HEK293 (cell line): ENCODE measurements around the gene DDX53.

Experiments used
- KLF9 ChIP-seq: fragments of 450-650 bp; formaldehyde crosslinking; IDR thresholded peaks from 2 replicates; pipeline ENCODE4 v1.5.1; 2016; ENCODE audit warnings: missing biosample characterization, missing genetic modification characterization, low read depth
- SCRT2 ChIP-seq: fragments of 450-650 bp; formaldehyde crosslinking; IDR thresholded peaks from 2 replicates; pipeline ENCODE4 v1.5.1; 2016; ENCODE audit warnings: missing biosample characterization, missing genetic modification characterization
- SP3 ChIP-seq: fragments of 450-650 bp; formaldehyde crosslinking; IDR thresholded peaks from 2 replicates; pipeline ENCODE4 v1.5.1; 2016; ENCODE audit warnings: missing biosample characterization, missing genetic modification characterization
- ZNF157 ChIP-seq: fragments of 450-650 bp; formaldehyde crosslinking; IDR thresholded peaks from 2 replicates; pipeline ENCODE4 v1.5.1; 2016; ENCODE audit warnings: missing biosample characterization, missing genetic modification characterization
- ZNF274 ChIP-seq, 2 experiments: fragments of 200-500 bp in 1 of 2; fragments of 450-650 bp in 1 of 2; sonication (Bioruptor generic) in 1 of 2; formaldehyde crosslinking in 1 of 2; IDR thresholded peaks; 2 replicates each; pipeline versions ENCODE4 v1.5.1 to v1.6.1; 2014 to 2016; ENCODE audit warnings: borderline replicate concordance in 1 of 2, inconsistent platforms in 1 of 2, low read length in 1 of 2, missing biosample characterization in 1 of 2, missing genetic modification characterization in 1 of 2
- ZNF391 ChIP-seq: fragments of 450-650 bp; formaldehyde crosslinking; IDR thresholded peaks from 2 replicates; pipeline ENCODE4 v1.5.1; 2016; ENCODE audit warnings: low read depth, missing biosample characterization, missing genetic modification characterization, borderline replicate concordance
- ZNF404 ChIP-seq: fragments of 450-650 bp; formaldehyde crosslinking; IDR thresholded peaks from 2 replicates; pipeline ENCODE4 v1.5.1; 2017; ENCODE audit warnings: missing biosample characterization, missing genetic modification characterization
- ZNF660 ChIP-seq: fragments of 450-650 bp; IDR thresholded peaks from 2 replicates; pipeline ENCODE4 v1.5.1; 2018; ENCODE audit warnings: missing biosample characterization, mild to moderate bottlenecking, missing genetic modification characterization
- TF ChIP-seq, protein P1 (sequence below): fragments of 450-650 bp; formaldehyde crosslinking; IDR thresholded peaks from 2 replicates; pipeline ENCODE4 v1.5.1; 2016; ENCODE audit warnings: missing biosample characterization, missing genetic modification characterization
- TF ChIP-seq, protein P2 (sequence below): fragments of 450-650 bp; formaldehyde crosslinking; IDR thresholded peaks from 2 replicates; pipeline ENCODE4 v1.5.1; 2016; ENCODE audit warnings: missing biosample characterization, missing genetic modification characterization
- TF ChIP-seq, protein P3 (sequence below): fragments of 450-650 bp; IDR thresholded peaks from 2 replicates; pipeline ENCODE4 v1.5.1; 2018; ENCODE audit warnings: missing biosample characterization, missing genetic modification characterization
- TF ChIP-seq, protein P4 (sequence below): fragments of 450-650 bp; formaldehyde crosslinking; IDR thresholded peaks from 2 replicates; pipeline ENCODE4 v1.5.1; 2016; ENCODE audit warnings: missing biosample characterization, missing genetic modification characterization
- TF ChIP-seq, protein P5 (sequence below): fragments of 450-650 bp; formaldehyde crosslinking; IDR thresholded peaks from 2 replicates; pipeline ENCODE4 v1.5.1; 2016; ENCODE audit warnings: missing biosample characterization, missing genetic modification characterization

DNA sequence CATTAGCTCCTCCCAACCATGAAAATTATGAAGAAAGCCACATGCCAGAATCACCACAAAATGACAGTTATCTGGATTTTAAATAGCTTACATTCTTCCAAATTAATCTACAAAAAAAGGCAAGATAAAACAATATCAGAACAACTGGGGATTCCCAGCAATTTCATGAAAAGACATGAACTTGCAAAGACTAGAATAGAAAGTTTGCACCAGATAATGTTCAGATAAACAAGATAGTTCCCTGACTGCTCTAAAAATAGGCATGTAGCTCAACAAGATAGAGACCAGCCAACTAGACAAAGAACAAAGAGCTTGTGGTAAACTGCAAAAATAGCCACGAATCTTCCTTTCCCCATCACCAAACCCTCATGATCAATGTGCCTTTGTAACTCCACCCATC is 30.3 kb upstream of the DDX53 start:
- TF ChIP-seq KLF9 (tag by site-specific recombination) = no peak
- TF ChIP-seq, protein P1, sequence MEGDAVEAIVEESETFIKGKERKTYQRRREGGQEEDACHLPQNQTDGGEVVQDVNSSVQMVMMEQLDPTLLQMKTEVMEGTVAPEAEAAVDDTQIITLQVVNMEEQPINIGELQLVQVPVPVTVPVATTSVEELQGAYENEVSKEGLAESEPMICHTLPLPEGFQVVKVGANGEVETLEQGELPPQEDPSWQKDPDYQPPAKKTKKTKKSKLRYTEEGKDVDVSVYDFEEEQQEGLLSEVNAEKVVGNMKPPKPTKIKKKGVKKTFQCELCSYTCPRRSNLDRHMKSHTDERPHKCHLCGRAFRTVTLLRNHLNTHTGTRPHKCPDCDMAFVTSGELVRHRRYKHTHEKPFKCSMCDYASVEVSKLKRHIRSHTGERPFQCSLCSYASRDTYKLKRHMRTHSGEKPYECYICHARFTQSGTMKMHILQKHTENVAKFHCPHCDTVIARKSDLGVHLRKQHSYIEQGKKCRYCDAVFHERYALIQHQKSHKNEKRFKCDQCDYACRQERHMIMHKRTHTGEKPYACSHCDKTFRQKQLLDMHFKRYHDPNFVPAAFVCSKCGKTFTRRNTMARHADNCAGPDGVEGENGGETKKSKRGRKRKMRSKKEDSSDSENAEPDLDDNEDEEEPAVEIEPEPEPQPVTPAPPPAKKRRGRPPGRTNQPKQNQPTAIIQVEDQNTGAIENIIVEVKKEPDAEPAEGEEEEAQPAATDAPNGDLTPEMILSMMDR (tag by site-specific recombination) = no peak
- TF ChIP-seq ZNF274 (IDR thresholded peaks at IDR 0.05; ENCODE audit: low read length) = no peak
- no peak for TF ChIP-seq ZNF274 (tag by site-specific recombination; IDR thresholded peaks at IDR 0.05; ENCODE audit: borderline replicate concordance)
- no peak for TF ChIP-seq ZNF660
- TF ChIP-seq, protein P2, sequence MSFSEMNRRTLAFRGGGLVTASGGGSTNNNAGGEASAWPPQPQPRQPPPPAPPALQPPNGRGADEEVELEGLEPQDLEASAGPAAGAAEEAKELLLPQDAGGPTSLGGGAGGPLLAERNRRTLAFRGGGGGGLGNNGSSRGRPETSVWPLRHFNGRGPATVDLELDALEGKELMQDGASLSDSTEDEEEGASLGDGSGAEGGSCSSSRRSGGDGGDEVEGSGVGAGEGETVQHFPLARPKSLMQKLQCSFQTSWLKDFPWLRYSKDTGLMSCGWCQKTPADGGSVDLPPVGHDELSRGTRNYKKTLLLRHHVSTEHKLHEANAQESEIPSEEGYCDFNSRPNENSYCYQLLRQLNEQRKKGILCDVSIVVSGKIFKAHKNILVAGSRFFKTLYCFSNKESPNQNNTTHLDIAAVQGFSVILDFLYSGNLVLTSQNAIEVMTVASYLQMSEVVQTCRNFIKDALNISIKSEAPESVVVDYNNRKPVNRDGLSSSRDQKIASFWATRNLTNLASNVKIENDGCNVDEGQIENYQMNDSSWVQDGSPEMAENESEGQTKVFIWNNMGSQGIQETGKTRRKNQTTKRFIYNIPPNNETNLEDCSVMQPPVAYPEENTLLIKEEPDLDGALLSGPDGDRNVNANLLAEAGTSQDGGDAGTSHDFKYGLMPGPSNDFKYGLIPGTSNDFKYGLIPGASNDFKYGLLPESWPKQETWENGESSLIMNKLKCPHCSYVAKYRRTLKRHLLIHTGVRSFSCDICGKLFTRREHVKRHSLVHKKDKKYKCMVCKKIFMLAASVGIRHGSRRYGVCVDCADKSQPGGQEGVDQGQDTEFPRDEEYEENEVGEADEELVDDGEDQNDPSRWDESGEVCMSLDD = no peak
- TF ChIP-seq ZNF157 (tag by site-specific recombination) = no peak
- TF ChIP-seq ZNF391 (tag by site-specific recombination) = no peak
- TF ChIP-seq SCRT2 (tag by site-specific recombination) = no peak
- TF ChIP-seq, protein P3, sequence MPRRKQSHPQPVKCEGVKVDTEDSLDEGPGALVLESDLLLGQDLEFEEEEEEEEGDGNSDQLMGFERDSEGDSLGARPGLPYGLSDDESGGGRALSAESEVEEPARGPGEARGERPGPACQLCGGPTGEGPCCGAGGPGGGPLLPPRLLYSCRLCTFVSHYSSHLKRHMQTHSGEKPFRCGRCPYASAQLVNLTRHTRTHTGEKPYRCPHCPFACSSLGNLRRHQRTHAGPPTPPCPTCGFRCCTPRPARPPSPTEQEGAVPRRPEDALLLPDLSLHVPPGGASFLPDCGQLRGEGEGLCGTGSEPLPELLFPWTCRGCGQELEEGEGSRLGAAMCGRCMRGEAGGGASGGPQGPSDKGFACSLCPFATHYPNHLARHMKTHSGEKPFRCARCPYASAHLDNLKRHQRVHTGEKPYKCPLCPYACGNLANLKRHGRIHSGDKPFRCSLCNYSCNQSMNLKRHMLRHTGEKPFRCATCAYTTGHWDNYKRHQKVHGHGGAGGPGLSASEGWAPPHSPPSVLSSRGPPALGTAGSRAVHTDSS = no peak
- TF ChIP-seq, protein P4, sequence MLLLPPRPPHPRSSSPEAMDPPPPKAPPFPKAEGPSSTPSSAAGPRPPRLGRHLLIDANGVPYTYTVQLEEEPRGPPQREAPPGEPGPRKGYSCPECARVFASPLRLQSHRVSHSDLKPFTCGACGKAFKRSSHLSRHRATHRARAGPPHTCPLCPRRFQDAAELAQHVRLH (tag by site-specific recombination) = no peak
- TF ChIP-seq ZNF404 = no peak
- TF ChIP-seq SP3 = no peak
- TF ChIP-seq, protein P5, sequence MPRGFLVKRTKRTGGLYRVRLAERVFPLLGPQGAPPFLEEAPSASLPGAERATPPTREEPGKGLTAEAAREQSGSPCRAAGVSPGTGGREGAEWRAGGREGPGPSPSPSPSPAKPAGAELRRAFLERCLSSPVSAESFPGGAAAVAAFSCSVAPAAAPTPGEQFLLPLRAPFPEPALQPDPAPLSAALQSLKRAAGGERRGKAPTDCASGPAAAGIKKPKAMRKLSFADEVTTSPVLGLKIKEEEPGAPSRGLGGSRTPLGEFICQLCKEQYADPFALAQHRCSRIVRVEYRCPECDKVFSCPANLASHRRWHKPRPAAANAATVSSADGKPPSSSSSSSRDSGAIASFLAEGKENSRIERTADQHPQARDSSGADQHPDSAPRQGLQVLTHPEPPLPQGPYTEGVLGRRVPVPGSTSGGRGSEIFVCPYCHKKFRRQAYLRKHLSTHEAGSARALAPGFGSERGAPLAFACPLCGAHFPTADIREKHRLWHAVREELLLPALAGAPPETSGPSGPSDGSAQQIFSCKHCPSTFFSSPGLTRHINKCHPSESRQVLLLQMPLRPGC (tag by site-specific recombination) = no peak
